ENCODE measurements around the gene FXN. TPM values are rescaled to one million over a fixed set of nuclear protein-coding genes. Genes with fewer than 3 reads are reported as not detected.
"Not testable (repeated sequence)": the region's sequence is repeated elsewhere in the genome, so short reads cannot be mapped to it uniquely, and the experiment has no call there.

The FXN gene
- 12.5 and 17.9 TPM in 2 replicates for total RNA-seq (2014; rRNA removed; shearing (Covaris generic))

DNA sequence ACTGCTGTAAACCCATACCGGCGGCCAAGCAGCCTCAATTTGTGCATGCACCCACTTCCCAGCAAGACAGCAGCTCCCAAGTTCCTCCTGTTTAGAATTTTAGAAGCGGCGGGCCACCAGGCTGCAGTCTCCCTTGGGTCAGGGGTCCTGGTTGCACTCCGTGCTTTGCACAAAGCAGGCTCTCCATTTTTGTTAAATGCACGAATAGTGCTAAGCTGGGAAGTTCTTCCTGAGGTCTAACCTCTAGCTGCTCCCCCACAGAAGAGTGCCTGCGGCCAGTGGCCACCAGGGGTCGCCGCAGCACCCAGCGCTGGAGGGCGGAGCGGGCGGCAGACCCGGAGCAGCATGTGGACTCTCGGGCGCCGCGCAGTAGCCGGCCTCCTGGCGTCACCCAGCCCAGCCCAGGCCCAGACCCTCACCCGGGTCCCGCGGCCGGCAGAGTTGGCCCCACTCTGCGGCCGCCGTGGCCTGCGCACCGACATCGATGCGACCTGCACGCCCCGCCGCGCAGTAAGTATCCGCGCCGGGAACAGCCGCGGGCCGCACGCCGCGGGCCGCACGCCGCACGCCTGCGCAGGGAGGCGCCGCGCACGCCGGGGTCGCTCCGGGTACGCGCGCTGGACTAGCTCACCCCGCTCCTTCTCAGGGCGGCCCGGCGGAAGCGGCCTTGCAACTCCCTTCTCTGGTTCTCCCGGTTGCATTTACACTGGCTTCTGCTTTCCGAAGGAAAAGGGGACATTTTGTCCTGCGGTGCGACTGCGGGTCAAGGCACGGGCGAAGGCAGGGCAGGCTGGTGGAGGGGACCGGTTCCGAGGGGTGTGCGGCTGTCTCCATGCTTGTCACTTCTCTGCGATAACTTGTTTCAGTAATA, at the start of gene FXN:
TSS of gene FXN (plus strand) at position 315 of the 871 bp plus-strand sequence. CDS start at position 346, 31 bp downstream.
- peak; percentile 68 for DNase-seq (ENCODE audit: low spot score)

DNA sequence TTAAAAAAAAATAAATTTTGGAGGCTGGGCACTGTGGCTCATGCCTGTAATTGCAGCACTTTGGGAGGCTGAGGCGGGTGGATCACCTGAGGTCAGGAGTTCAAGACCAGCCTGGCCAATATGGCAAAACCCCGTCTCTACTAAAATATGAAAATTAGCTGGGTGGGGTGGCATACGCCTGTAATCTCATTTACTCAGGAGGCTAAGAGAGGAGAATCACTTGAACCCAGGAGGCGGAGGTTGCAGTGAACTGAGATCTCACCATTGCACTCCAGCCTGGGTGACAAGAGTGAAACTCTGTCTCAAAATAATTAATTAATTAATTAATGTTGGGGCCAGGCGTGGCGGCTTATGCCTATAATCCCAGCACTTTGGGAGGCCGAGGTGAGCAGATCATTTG, 48.6 kb upstream of the FXN start:
- not testable (repeated sequence) for DNase-seq (ENCODE audit: low spot score)

DNA sequence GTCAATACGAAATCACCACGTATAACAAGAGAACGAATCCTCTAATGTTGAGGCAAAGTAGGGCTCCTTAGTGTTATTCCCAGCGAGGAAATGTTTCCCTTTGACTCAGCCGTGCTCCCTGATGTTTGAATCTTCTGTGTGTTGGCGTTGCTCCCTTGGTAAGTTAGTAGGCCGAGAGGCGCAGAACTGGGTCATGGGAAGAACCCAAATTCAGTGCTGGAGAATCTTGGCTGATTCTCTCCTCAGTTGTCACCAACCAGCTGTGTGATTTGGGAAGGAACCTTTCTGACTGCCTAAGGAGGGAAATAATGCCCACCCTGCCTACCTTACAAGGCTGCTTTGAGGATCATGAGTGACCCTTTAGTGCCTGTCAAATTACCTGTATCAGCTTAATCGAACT, 44.1 kb upstream of the FXN start:
- DNase-seq (ENCODE audit: low spot score): no peak

DNA sequence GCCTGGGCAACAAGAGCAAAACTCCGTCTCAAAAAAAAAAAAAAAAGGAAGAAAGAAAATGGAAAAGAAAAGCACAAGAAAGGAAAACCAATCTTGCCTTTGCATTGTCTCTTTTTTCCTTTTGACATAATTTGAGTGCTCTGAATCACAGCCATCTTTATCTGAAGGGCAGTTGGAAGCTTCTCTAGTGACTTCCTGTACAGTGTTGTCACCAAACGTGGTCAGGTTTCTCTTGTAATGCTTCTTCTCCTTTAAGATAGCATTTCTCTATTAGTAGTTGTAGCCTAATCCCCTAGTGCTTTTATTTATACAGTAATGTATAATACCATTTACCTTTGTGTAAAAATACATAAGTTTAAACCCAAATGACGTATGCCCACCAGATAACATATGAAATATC, 39.8 kb upstream of the FXN start:
- no peak for DNase-seq (ENCODE audit: low spot score)

DNA sequence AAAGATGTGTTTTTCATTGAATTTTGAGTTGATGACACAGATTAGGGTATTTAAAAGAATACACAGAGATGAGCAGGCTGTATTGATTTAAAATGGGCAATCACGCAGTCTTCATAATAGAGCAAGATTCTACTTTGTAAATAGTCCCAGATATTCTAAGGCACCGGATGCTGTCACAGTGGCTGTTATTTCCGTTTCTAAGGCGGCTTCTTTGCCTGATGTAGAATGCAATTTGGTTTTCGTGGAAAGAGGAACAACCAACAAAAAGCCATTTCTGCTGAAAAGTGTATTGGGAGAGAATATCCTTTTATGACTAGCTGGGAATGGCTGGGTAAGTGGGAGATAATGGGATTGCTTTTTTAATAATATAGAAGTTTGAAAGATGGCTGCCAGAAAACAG, 39.1 kb upstream of the FXN start:
- no peak for DNase-seq (ENCODE audit: low spot score)

DNA sequence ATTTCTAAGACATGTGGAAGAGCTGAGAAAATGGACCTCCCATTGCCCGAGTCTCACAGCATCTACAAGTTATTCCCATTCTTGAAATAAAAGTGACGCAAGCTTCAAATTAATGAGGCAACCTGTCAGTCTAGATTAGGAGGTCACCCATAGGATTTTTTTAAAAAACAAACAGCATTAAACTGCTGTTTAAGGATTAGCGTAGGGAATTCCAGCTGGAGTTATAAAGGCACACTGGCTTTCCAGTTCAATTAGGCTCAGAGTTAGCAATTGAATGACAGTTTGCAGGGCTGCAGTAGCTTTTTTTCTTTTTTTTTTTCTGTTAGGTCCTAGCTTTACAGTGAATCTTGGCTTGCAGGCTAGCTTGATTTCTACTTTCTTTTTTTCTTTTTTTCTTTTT, 37.9 kb upstream of the FXN start:
- DNase-seq (ENCODE audit: low spot score): no peak

DNA sequence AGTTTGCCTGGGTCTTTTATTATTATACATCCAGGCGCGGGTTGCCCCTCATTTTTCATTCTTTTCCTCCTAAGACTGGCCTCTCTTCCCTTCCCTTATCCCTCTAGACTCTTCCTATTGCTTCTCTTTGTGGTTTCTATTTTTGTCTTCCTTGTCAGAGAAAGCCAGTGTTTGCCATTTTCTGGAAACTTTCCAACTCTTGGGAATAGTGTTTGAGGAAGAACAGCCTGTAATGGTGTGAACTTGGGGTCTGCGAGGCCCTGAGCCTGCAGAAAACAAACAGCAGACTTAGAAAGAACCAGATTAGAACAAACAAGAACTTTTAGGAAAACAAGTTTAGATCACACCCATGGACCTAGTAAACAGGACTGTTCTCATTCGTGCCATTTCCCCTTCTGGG, 37.2 kb upstream of the FXN start:
- DNase-seq (ENCODE audit: low spot score): no peak

DNA sequence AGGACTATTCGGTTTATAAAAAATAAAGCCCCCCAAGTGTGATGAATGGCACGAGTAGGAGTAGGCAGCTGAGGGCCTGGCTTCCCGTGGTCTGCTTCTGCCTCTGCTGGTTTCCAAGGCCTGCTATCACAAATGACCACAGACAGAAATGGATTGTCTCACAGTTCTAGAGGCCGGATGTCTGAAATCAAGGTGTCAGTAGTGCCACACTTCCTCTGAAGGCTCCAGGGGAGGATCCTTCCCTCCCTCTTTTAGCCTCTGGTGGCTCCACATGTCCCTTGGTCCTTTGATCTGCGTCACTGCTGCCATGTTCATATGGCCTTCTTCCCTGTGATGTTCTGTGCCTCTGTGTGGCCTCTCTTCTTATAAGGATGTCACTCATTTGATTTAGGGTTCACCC, 36.7 kb upstream of the FXN start:
- DNase-seq (ENCODE audit: low spot score): no peak

DNA sequence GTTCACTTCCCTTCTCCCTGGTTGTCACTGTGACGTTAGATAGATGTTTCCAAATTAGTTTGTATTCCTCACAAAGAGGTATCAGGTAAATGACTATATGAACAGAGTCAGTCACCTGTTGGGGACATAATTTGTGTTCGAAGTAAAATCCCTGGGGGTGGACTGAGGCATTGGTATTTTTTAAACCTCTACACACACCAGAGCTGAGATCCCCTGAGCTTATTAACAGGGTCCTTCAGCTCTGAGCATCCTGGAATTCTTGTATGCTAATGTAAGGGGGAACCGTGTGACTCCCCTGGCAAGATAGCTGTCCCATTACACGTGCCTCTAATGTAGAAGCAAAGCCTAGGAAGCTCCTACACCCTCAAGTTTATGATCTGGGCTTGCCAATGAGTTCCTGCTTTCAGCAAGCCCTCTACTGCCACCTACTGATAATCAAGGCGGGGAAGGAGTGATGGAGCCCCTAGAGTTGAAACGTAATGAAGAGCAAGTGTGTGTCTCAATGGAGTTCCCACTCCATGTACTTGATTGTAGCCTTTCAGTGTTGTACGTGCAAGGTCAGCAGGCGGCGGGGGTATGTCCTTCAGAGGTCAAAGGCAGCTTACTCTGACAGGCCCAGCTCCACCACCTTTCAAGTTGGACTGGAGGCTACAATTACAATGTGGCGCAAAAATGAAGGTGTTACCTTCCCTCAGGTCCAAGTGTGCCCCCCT, 36.0 kb upstream of the FXN start:
- DNase-seq (ENCODE audit: low spot score): peak; percentile 73

DNA sequence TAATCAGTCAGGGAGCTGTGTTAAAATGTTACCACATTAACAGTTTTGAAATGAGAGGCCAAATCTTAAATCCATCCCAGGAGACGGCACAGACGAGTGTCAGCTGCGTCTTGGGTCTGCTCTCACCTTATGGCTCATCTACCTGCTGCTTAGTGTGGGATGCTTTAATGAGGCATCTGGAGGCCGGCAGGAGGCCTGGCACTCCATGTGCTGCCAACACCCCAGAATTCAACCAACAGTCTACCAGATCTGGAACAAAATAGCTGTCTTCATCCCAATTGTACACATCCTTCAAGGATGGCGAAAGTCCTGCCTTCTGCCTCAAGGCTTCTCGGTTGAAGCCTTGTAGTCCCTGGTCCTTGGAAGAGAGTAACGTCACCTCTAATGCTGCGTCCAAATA, 33.6 kb upstream of the FXN start:
- no peak for DNase-seq (ENCODE audit: low spot score)

DNA sequence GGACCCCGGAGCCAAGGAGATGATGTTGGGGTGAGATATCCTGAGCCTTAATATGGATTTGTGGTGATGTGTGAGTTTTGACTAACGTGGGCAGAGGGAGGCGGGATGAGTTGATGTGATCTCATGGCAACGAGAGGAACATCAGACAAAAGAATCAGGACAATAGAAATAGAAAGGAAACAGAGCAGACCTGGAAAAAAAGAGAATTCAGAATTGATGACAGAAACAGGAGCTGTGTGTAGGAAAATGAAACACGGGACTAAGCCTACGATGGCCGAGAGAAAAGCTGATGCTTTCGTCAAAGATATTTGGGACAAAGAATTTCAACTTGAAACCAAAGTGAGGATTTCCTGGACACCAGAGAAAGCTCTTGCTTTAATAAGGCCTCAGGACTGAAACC, 32.5 kb upstream of the FXN start:
- no peak for DNase-seq (ENCODE audit: low spot score)

DNA sequence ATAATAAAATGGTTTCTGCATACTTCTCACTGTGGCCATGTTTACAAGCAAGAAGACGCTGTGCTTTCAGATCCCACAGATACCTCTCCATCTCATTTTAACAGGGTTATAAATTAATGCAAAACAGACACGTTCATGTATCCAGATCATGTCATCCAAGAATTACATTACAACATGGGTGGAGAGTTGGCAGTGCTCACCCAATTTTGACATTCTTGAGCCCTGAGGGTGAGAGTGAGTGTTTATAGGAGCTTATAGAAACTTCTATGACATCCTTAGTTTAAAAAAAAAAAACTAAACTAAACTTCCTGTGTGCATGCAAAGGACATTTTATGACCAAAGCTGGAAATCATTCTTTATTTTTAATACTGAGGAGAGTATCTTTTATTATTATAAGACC, 30.7 kb upstream of the FXN start:
- DNase-seq (ENCODE audit: low spot score): no peak

DNA sequence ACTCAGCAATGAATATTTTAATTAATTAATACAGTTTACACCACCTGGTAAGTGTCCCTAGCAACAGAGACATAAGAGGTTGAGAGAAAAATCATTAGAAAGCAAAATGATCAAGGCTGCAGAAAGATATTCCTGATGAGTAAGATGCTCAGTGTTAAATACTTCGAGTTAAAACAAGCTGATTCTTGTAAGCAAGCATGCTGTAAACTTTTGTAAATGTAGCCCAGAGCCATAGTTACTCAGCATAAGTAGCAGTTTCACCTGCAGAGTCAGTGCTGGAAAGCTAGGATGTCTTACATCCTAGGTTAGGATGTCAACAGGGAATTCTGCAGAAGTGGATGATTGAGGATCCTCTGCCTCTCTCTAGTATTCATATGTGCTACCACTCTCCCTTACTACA, 25.8 kb upstream of the FXN start:
- no peak for DNase-seq (ENCODE audit: low spot score)

DNA sequence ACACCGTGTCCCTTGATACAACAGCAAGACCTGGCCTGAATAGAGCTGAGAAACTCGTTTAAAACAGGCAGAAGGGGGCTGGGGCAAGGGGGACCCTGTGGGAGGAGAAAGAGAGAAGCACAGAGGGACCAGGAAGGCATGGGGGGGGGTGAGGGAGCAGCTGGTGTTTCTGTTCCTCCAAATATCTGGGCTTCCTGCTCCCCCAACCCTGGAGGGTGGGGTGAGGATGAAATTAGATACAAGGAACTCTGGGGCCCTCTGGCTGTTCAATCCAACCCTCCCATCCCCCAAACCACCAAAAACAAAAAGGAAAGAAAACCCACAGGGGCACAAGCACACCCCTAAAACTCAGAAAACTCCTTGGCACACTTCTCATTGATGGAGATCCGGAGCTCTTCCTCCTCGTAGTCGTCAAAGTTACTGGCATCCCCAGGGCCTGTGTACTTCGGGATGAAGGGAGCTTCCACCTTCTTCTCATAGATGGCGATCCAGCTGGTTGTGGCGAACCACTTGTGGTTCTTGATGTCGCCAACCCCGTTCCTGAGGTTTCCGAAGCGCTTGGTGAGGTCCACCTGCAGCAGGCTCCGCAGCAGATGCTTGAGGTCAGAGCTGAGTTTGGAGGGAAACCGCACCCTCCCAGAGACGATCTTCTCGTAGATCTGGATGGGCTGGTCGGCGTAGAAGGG, 22.7 kb upstream of the FXN start:
- no peak for DNase-seq (ENCODE audit: low spot score)

DNA sequence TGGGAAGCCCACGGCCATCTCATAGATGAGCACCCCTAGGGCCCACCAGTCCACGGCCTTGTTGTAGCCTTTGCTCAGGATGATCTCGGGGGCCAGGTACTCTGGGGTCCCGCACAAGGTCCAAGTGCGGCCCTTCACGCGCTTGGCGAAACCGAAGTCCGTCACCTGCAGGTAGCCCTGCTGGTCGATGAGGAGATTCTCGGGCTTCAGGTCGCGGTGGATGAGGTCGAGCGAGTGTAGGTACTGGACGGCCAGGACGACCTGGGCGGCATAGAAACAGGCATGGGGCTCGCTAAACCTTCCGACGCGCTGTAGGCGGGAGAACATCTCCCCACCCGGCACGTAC, 22.2 kb upstream of the FXN start:
- DNase-seq (ENCODE audit: low spot score): no peak

DNA sequence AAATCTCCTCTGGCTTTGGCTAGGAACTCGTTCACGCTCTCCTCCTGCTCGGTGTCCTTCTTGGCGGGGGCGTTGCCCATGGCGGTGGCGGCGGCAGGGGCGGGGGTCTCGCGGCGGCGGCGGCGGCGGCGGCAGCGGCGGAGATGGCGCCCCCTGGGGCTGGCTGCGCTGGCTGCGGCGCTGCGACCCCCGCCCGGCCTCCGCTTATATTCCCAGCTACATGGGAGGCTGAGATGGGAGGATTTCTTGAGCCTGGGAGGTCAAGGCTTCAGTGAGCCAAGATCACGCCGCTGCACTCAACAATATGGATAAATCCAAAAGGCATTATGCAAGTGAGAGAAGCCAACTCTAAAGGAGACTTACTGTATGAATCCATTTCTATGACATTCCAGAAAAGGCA, 21.5 kb upstream of the FXN start, which contains the start of gene PRKACG:
TSS of gene PRKACG (minus strand) at position 101 of the 400 bp plus-strand sequence. CDS start at position 80, 21 bp downstream.
- no peak for DNase-seq (ENCODE audit: low spot score)

DNA sequence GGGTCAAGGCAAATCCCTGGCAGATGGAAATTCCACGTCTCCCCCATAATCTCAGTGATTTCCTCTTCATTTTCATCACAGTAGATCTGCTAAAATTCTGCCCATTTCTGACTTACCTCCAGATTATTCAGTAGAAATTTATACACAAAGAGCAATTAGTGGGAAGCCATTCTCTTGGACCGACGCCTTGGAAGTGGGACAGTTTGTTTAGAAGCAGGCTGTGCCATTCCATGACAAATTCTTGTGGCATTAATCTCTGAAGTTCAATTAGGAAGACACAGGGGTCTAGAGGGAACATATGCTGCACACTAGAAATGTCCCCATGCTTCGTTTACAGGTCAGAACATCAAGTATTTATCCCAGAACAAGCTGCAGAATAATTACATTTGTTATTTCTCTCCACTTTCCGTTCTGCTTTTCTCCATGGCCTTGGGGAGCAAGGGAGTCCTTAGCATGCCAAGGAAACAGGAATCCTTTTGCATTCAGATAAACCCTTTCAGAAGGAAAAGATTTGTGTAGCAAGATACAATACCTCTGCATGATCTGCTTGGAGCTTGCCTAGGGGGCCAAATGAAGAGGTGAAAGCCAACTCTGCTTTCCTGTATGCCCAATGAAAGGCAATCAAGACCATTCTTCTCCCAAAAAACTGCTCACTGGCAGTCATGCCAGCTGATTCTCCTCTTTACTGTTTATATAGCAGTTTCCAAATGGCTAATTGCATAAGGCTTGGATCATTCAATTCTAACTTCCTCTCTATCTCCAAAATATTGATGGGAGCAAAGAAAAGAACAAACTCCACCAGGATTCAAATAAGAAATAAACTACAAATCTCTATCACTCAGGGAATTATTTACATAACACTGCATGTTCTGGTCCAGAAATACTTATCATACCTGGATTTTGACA, 19.1 kb upstream of the FXN start:
- DNase-seq (ENCODE audit: low spot score): no peak

DNA sequence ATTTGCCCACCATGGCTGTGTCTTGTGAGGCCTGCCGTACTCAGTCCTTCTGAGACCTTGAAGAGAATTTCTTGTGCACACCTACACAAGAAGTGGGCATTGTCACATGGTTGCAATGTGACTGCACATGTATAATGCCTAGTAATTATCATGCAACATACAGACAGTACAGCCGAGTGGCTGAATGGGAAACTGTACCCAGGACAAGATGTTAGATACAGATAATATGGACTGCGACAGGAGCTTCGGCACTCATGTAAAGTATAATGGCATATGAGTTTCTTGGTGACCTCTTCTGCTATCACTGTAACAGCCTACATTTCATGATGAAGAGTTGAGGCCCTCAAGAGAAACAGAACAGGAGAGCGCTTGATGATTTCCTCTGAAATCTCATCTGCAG, 16.8 kb upstream of the FXN start:
- no peak for DNase-seq (ENCODE audit: low spot score)

DNA sequence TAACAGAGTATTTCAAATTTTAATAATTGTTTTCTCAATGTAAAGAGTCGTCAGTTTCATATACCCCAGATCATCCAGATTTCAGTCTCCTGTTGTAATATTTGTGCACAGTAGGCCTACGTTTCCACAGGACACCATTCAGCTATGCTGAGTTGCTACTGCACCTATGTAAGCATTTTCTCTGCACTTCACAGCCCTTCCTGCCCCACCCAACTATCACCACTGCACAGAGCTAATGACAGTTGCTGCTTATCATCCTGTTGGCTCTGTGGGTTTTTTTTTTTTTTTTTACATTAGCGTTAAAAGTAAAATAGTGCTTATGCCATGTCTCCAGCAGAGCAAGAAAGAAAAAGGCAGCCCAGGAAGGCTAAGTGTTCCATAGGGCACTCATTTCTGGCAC, 15.7 kb upstream of the FXN start:
- DNase-seq (ENCODE audit: low spot score): no peak

DNA sequence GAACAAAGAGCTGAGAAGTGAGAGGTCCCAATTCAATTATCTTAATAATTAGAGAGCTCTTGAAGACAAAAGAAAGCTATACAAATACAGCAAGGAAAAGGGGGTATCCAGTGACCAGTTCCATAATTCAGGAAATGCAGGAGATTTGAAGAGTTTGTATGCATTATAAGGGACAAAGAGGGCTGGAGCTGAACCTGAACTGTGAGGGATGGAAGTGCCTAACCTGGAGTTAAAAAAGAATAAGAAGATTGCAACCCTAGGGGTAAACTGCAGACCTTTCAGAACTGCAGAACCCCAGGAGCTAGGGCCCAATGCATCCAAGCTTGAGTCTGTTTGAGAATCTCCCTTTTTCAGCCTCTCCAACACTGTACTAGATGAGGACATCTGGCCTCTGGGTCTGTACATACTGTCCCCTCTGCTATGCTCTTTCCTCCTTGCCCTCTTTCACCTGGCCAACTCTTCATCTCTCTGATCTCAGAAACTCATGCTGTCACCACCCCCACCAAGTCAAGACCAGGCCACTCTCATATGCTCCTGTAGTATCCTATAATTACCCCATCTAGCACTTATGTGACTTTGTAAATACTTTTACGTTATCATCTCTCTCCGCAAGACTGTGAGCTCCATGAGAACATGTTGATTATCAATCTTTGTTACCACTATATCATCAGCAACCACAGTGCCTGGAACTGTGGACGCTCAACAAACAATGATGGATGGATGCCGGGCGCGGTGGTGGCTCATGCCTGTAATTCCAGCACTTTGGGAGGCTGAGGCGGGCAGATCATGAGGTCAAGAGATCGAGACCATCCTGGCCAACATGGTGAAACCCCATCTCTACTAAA, 15.0 kb upstream of the FXN start:
- no peak for DNase-seq (ENCODE audit: low spot score)

DNA sequence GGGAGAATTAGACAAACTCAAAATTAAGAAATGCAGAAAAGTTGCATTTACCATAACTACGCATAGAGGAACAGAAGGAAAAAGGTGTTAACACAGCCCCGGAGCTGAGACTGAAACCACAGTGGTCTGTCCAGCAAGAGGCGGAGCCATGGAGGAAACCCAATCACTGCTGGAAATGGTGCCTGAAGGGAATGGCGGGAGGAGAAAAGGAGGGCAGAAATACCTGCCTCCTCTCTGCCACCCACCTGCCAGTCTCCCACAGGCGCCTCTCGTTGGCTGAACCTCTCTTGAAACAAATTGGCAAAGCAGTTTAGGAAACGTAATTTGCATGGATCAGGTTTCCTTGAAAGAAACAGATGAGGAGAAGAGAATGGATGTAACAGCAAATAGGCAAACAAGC, 11.9 kb upstream of the FXN start:
- no peak for DNase-seq (ENCODE audit: low spot score)

All from H4 (cell line).